Measurements from ENCODE around the gene ISOC2.
A peak's percentile ranks its signal among the peaks of the same experiment; 100 is the strongest.

Gene ISOC2

GRCh38 chr19:55476100-55476775, 14.8 kb upstream of the ISOC2 start, which contains the start of gene ZNF628:
ZNF628 (plus strand) TSS chr19:55476617; CDS start chr19:55479911, 3,294 bp downstream.
- peak; percentile 98 for DNase-seq

- DNase-seq = no peak
Measured at GRCh38 chr19:55474269-55475265, 13.1 kb upstream of the ISOC2 start.

GRCh38 chr19:55473225-55474012, 12.0 kb upstream of the ISOC2 start:
- no peak for DNase-seq

- DNase-seq = no peak
Measured at GRCh38 chr19:55472463-55472862, 11.0 kb upstream of the ISOC2 start.

- no peak for DNase-seq
Measured at GRCh38 chr19:55471266-55471665, 9.8 kb upstream of the ISOC2 start.

GRCh38 chr19:55468054-55468393, 6.6 kb upstream of the ISOC2 start:
- DNase-seq = no peak

GRCh38 chr19:55467236-55468053, 6.0 kb upstream of the ISOC2 start:
- DNase-seq = peak; percentile 10

- DNase-seq = no peak
Measured at GRCh38 chr19:55466241-55466614, 4.8 kb upstream of the ISOC2 start.

GRCh38 chr19:55465460-55466240, 4.2 kb upstream of the ISOC2 start:
- DNase-seq = no peak

GRCh38 chr19:55464662-55465054, 3.2 kb upstream of the ISOC2 start, which contains the start of gene C19orf85:
C19orf85 (minus strand) TSS chr19:55464751; CDS start chr19:55464554, 197 bp downstream.
- DNase-seq = no peak

- DNase-seq = no peak
Measured at GRCh38 chr19:55464039-55464661, 2.7 kb upstream of the ISOC2 start.

GRCh38 chr19:55463583-55464031, 2.2 kb upstream of the ISOC2 start:
- DNase-seq = no peak

- DNase-seq = no peak
Measured at GRCh38 chr19:55462722-55463121, 1.3 kb upstream of the ISOC2 start.

GRCh38 chr19:55461974-55462626, 658 bp upstream of the ISOC2 start:
- DNase-seq = no peak

GRCh38 chr19:55460670-55461258, 678 bp downstream of the ISOC2 start:
- peak; percentile 28 for DNase-seq

- DNase-seq = no peak
Measured at GRCh38 chr19:55459950-55460657, 1.3 kb downstream of the ISOC2 start.

GRCh38 chr19:55459551-55459949, 1.9 kb downstream of the ISOC2 start:
- no peak for DNase-seq

GRCh38 chr19:55457683-55458457, 3.6 kb downstream of the ISOC2 start:
- no peak for DNase-seq
